GM19397 (cell line): ENCODE results near the gene TMC1.
"Not testable (repeated sequence)": the region's sequence is repeated elsewhere in the genome, so short reads cannot be mapped to it uniquely, and the experiment has no call there.

Source experiments
- ATAC-seq: cut with Tn5 transposase; IDR thresholded peaks from one replicate; pipeline ENCODE4 v1.9.1; 2021; ENCODE audit warnings: mild to moderate bottlenecking, moderate library complexity; ENCODE audit not compliant: unreplicated experiment

TMC1 gene

GRCh38 chr9:72524820-72525540, 3.6 kb downstream of the TMC1 start:
- peak; percentile 32 for ATAC-seq

GRCh38 chr9:72526901-72527800, 5.7 kb downstream of the TMC1 start:
- peak; percentile 84 for ATAC-seq

GRCh38 chr9:72527801-72528195, 6.4 kb downstream of the TMC1 start:
- ATAC-seq = no peak

- ATAC-seq = no peak
Observed at GRCh38 chr9:72529531-72529930, 8.1 kb downstream of the TMC1 start.

GRCh38 chr9:72533322-72533721, 11.9 kb downstream of the TMC1 start:
- no peak for ATAC-seq

- no peak for ATAC-seq
Observed at GRCh38 chr9:72534931-72535330, 13.5 kb downstream of the TMC1 start.

- no peak for ATAC-seq
Observed at GRCh38 chr9:72537011-72537545, 15.7 kb downstream of the TMC1 start.

GRCh38 chr9:72537671-72538070, 16.3 kb downstream of the TMC1 start:
- ATAC-seq = no peak

GRCh38 chr9:72538921-72539702, 17.7 kb downstream of the TMC1 start:
- ATAC-seq = no peak

GRCh38 chr9:72539824-72540347, 18.5 kb downstream of the TMC1 start:
- no peak for ATAC-seq

GRCh38 chr9:72540348-72540873, 19.0 kb downstream of the TMC1 start:
- no peak for ATAC-seq

- not testable (repeated sequence) for ATAC-seq
Observed at GRCh38 chr9:72542537-72542833, 21.1 kb downstream of the TMC1 start.

GRCh38 chr9:72542917-72543316, 21.5 kb downstream of the TMC1 start:
- ATAC-seq = no peak

- no peak for ATAC-seq
Observed at GRCh38 chr9:72551306-72551705, 29.9 kb downstream of the TMC1 start.

GRCh38 chr9:72552356-72552755, 30.9 kb downstream of the TMC1 start:
- no peak for ATAC-seq

- ATAC-seq = no peak
Observed at GRCh38 chr9:72554221-72554641, 32.8 kb downstream of the TMC1 start.

- no peak for ATAC-seq
Observed at GRCh38 chr9:72557549-72557948, 36.1 kb downstream of the TMC1 start.

- ATAC-seq = no peak
Observed at GRCh38 chr9:72560086-72560485, 38.7 kb downstream of the TMC1 start.

- no peak for ATAC-seq
Observed at GRCh38 chr9:72563806-72564205, 42.4 kb downstream of the TMC1 start.

GRCh38 chr9:72564479-72565281, 43.3 kb downstream of the TMC1 start:
- ATAC-seq = no peak
